GM21786 (cell line): Measurements from ENCODE around the gene KCNT2.
A peak's percentile ranks its signal among the peaks of the same experiment; 100 is the strongest.
"Not testable (repeated sequence)": the region's sequence is repeated elsewhere in the genome, so short reads cannot be mapped to it uniquely, and the experiment has no call there.

ENCODE experiments used
- ATAC-seq: cut with Tn5 transposase; IDR thresholded peaks from one replicate; pipeline ENCODE4 v1.9.1; 2021; ENCODE audit not compliant: unreplicated experiment

KCNT2 gene

DNA sequence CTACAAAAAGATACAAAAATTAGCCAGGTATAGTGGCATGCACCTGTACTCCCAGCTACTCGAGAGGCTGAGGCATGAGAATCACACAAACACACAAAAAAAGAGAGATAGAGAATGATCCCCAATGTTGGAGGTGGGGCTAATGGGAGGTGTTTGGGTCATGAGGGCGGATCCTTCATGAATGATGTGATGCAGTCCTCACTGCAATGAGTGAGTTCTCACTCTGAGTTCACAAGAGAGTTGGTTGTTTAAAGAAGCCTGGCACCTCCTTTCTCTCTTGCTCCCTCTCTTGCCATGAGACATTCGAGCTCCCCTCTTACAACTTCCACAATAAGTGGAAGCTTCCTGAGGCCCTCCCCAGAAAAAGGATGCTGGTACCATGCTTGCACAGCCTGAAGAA is 17.3 kb downstream of the KCNT2 start:
- no peak for ATAC-seq

DNA sequence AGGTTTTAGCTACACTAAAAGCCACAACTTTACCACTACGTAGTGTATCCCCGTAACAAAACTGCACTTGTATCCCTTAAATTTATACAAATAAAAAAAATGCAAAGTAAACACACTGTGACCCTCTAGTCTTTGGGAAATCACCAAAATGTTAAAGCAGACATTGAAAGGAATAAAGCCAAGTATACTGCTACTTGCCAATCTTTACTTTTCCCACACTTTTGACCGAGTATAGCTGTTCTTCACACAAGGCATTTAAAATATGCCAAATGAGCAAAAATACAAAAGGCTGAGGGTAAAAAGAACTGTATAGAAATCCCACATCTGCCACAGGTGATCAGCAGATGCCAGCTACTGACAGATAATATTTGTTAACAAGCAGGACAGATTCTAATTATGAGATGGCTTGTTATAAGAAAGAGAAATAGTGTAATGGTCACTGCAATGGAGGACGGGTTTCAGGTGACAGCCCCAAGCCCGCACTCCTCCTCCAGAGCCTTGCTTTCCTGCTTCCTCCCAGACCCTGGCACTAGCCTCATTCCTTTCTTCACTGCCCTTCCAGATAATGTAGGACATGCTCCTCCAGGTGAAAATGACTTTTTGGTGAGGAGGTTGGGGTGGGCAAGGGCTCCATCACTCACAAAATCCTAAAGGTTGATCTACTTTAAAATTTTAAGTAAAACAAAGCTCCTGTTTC is 18.1 kb downstream of the KCNT2 start:
- no peak for ATAC-seq

DNA sequence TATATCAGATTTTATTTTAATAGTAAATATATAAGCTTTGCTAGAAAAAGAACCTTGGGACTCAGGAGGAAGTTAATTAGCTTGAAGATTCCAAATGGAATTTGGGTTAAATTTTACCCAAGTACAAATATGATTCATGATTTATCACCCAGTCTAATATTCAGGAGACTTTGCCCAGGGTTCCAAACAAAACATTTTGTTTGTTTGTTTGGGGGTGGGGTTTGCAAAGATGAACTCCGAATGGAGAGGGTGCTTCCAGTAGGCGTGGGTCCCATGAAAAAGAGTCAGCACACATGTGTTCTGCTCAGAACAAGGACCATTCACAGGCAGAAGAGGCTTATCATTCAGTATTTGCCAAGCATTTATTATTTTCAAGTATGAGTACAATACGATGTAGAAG is 23.5 kb downstream of the KCNT2 start:
- no peak for ATAC-seq

DNA sequence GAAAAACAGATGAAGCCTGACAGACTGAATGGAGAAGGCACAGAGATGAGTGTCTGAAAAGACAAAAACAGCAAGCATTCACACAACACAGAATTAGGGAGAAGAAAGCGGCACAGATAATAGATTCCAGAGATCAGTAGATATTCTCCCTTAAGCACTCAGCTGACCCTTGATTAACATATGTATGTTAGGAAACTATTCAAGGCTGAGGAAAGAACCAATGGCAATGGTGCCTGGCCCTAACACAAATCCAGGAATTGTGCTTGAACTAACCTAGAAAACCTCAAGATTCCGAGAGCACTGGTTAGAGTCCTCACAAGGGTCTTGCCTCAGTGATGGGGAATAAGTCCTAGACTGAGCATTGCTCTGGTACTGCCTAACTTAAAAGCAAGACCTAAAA is 30.9 kb downstream of the KCNT2 start:
- ATAC-seq: no peak

DNA sequence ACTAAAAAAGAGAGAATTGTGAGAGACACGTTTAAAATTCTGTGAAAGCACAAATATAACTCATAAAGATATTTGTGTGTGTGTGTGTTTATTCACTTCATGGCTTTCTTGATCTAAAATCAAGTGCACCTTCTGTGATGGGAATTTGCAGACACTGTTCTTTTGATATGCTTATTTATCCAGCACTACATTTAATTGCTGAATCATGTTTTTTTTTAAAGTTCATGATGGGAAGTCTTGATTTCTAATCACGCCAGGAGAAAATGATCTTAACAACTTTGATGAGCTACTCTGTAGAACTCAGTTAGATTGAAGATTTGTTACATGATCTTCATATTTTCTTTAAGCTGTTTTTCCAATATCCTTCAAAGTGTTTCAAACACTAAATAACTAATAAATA is 35.0 kb downstream of the KCNT2 start:
- no peak for ATAC-seq

DNA sequence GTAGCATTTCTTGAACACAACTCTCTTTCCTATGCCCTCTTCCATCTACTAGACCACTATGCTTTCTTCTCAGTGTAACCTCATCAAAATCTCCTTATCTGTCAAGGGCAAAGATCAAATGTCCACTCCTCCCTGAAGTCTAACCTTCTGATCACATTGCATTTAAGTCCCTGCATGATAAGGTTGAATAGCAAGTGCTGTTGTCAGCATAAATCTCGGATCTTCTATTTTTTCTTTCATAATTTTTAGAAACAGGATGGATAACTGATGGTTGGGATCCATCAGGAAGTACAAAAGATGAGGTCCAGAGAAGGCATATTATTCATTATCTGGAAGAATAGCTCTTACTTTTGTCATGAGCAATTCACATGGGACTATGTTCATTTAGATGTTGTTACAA is 41.0 kb downstream of the KCNT2 start:
- no peak for ATAC-seq

DNA sequence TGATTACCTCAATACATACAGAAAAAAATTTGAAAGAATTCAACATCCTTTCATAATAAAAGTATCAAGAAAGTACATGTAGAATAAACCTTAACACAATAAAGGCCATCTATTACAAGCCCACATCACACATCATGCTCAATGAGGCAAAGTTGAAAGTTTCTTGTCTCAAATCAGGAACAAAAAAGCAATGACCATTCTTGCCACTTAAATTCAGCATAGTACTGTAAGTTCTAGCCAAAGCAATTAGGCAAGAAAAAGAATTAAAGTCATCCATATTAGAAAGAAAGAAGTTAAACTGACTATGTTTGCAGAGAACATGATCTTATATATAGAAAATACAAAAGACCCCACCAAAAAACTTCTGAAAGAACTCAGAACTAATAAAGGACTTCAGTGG is 44.5 kb downstream of the KCNT2 start:
- no peak for ATAC-seq

DNA sequence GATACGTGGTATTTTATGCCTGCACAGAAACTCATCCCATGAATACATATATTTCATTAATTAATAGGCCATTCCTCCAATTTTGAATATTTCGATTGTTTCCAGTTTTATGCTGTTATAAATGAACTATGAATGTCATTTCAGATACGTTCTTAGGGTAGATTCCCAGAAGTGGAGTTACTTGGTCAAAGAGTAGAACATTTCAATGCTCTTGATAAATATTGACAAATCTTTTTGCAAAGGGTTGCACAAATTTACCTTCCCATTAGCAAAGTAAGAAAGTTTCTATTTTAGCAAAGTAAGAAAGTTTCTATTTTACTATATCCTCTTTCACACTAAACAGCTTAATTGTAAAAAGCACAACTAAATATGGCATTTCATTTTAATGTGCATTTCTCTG is 48.9 kb downstream of the KCNT2 start:
- no peak for ATAC-seq

DNA sequence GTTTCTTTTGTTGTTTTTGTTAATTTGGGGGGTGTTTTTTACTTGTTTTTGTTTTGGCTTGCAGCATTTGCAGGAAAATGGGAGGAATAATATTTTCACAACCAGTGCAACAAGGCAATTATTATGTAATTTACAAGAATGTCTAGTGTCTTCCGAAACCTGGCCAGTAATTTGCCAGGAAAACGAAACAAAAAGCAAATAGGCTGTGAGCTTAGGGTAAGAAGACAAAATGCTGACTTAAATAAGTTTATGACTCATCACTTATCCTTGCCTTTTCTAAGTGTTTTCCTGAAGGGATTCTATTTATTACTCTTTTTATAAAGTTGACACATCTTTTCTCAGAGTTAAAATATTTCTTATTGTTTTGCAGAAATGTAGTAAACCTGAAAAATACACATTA is 49.8 kb downstream of the KCNT2 start:
- peak; percentile 76 for ATAC-seq

DNA sequence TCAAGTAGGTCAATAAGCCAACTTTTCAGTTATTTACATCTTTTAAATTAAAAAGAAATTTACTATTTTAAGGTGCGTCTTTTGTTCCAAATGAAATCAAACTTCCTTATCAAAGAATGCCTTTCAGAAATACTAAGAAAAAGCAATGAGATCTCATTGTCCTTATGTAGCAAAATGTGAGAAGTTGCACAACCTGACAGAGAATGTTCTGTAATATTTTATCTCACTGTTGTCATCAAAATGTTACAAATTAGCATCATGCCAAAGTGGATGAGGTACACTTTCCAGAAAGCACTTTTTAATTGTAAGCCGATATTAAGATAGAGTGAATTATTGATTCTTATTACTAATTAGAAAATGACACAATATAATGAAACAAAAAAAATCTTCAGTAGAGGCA is 50.4 kb downstream of the KCNT2 start:
- ATAC-seq: no peak

DNA sequence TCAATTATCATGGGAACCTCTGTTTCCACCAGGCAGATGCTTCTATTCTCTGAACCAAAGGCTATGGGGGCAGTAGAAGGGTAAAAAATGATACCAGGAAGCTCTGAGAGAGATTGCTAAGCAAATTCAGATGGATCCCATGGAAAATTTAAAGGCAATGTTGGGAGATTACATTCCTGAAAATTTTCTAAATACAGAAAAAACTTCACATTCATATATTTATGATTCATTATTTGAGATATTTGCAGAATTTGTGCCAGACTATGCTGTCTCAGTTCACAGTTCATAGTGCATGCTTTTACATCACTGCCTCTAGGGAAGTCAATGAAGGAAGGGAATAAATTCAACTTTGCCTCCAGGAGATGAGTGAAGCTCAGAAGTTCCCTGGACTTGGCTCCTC is 57.5 kb downstream of the KCNT2 start:
- ATAC-seq: no peak

DNA sequence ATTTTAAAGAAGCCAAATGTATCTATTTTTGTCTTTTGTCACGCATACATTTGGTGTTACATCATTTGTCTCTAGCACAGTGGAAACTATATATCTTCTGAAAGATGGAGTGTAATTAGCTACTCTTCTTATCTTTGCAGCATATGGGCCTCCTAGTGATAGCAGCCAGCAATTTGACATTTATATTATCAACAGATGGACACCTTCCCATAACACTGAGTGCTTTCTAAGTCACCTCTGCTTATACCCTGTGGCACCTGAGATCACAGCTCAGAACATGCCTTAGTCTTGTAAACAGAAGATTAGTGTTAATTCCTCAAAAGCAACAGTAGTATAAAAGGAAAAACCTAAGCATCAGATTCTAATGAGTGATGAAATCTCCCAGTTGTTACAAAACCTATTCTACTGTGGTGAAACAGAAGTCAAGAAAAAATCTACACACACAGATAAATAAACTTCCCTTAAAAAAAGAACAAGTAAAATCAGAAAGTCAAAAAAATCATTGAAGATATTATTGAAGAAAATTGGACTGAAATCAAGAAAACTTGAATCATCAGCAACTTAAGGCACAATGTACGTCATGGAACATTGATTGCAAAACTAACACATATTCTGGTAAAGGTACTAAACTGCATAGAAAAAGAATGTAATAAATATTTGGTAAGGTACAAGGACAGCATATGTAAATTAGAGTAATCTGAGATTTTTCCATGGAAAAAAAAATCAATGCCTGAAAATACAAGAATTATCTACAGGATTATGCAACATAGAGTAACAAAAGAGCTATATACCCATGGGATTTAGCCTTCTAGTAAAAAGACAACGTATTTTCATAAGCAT is 61.7 kb downstream of the KCNT2 start:
- no peak for ATAC-seq

DNA sequence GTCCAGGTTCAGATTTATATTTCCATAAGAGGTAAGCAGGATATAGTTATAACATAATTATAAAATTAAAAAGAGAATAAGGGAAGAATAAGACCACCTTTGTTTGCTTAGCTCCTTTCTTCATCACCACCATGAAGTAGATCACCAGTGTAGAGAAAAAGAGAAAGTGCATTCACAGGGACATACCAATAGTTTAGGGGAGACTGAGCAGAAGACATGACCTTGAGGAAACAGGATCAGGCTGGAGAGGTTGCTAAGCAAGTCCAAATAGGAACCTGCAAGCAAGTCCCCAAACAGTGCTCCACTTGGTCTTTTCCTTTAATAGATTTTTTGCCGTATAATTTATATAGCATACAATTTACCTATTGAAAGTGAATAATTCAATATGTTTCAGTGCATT is 63.0 kb downstream of the KCNT2 start:
- ATAC-seq: no peak

DNA sequence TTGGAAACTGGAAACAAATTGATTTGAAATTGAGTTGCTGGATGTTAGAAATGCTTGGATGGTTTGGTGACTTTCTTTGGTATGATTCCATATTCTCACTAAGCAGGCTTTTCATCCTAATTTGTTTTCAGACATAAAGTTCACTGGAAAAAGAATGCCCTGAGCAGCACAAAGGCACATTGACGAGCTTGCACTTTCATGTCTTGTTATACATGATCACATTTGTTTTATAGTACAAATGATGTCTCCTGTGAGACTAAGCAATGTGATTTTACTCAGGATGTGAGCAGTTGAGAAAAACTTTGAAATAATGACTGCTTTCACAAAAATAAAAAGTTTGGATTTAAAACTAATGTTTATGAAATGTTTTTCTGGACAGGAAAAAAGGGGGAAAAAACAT is 63.6 kb downstream of the KCNT2 start:
- no peak for ATAC-seq

DNA sequence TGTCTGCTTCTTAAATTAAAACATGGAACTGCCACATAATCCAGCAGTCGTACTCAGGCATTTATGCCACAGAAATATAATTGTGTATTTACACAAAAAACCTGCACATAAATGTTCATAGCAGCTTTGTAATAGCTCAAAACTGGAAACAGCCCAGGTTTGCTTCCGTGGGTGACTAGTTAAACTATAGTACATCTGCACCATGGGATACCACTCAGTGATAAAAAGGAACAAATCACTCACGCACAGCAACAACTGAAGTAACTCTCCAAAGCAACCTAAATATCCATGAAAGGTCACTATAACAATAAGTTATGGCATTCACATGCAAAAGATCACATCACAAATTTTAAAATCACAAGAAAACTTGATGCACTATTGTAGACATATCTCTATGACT is 64.4 kb downstream of the KCNT2 start:
- no peak for ATAC-seq

DNA sequence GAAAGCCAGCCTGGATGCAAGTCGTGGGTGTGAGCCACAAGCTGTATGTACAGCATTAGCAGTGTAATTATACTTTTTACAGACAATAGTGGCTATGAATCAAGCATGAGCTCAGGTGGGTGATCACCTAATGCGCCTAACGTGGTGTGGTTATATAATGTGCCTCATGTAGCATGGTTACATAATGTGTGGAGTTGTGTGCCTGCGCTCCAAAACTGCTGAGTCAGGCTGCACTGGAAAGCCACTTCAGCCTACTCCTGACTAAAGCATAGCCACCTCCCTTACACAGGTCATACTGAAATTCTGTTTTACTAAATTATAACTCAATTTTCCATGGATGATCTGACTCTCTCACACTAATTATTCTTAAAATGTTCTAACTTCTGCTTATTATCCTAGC is 69.8 kb downstream of the KCNT2 start:
- no peak for ATAC-seq

DNA sequence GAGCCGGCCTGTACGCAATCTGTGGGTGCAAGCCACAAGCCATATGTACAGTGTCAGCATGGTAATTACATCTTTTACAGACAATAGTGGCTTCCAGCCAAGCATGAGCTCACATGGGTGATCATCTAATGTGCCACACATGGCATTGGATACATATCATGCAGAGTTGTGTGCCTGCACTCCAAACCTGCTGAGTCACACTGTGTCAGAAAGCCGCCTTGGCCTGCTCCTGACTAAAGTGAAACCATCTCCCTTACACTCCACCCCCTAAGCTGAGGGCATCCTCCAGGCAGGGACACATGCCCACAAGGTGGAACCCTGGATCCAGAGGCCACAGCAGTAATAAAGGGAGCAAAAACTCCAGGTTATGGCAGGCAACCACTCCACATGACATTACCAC is 72.5 kb downstream of the KCNT2 start:
- no peak for ATAC-seq

DNA sequence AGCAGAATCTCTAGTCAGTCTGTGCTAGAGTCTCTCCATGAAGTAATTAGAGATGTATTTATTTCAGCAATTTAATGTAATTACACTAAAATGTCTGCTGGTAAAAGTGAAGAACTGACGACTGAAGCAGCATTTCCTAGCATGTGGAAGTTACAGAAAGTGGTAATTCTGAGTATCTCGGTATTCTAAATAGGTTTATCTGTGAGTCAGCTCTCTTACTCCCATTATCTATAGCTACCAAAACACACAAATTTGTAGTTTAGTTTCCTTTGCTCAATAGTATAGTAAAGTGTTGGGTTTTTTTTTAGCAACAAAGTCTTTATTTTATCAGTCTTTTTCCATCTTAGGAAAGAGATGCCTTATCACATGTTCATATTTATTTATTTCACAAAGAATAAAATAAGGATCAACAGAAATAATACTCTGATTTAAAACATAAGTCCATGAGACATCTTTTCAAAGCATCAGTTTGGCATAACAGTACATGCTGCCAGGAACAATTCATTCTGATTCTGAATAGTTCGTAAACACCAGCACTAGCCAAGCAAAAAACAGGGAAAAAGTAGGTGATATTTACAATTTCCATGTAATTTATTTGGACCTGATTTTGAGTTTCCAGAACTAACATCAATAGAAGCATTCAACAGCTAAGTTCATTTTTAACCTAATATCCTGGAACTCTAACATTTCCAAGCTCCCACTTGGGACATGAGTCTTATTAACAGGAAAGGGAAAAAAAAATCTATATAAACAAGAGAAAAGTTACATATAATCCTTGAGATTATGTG is 76.3 kb downstream of the KCNT2 start:
- no peak for ATAC-seq

DNA sequence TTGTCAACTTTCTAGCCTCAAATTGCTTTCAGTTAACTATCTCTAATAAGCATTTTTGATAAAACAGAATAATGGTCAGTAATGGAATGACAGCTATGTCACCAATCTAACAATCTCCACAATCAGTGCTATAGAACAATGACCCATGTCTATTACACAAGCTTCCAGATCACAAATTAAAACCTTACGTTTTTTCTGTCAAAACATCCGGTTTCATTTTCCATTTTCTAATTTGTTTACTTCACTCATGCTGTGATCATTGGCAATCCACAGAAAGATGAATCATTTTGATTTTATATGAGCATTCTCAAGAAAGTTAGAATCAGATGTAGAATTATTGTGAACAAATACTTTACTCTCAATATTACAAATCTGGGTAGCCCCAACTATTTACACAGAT is 80.3 kb downstream of the KCNT2 start:
- no peak for ATAC-seq

DNA sequence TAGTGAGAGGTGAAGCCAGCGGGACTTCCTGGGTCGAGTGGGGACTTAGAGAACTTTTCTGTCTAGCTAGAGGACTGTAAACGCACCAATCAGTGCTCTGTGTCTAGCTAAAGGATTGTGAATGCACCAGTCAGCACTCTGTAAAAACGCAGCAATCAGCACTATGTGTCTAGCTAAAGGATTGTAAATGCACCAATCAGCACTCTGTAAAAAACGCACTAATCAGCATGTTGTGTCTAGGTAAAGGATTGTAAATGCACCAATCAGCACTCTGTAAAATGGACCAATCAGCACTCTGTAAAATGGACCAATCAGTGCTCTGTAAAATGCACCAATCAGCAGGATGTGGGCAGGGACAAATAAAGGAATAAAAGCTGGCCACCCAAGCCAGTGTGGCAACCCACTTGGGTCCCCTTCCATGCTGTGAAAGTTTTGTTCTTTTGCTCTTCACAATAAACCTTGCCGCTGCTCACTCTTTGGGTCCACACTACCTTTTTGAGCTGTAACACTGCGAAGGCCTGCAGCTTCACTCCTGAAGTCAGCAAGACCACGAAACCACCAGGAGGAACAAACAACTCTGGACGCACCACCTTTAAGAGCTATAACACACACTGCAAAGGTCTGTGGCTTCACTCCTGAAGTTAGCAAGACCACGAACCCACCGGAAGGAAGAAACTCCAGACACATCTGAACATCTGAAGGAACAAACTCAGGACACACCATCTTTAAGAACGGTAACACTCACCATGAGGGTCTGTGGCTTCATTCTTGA is 85.5 kb downstream of the KCNT2 start:
- ATAC-seq: not testable (repeated sequence)

DNA sequence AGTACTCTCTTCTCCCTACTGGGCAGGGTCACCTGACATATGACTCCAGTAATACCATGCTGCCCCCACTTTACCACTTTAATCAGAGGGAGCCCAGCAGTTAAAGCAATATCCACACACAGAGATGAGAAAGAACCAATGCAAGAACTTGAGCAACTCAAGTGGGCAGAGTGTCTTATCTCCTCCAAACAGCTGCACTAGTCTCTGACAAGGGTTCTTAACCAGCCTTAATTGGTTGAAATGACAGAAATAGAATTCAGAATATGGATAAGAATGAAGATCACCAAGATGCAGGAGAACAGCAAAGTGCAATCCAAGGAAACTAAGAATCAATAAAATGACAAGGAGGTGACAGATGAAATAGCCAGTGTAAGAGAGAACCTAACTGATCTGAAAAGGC is 91.0 kb downstream of the KCNT2 start:
- no peak for ATAC-seq
